HG02938 (cell line): ENCODE results near the gene SLC45A2.

ENCODE experiments used
- ATAC-seq: cut with Tn5 transposase; IDR thresholded peaks from one replicate; pipeline ENCODE4 v1.9.1; 2021; ENCODE audit warnings: mild to moderate bottlenecking, moderate library complexity; ENCODE audit not compliant: unreplicated experiment

Gene SLC45A2

GRCh38 chr5:34007621-34008600 lies 23.4 kb upstream of the SLC45A2 start, which contains the start of gene AMACR:
TSS of gene AMACR (minus strand) at chr5:34008050. CDS start at chr5:34008019, 31 bp downstream.
- peak; percentile 89 for ATAC-seq

- no peak for ATAC-seq
Measured at GRCh38 chr5:34007201-34007620, 22.7 kb upstream of the SLC45A2 start.

- ATAC-seq: no peak
Measured at GRCh38 chr5:34005681-34006080, 21.2 kb upstream of the SLC45A2 start.

- no peak for ATAC-seq
Measured at GRCh38 chr5:34005211-34005610, 20.7 kb upstream of the SLC45A2 start.

GRCh38 chr5:34003941-34004340 lies 19.4 kb upstream of the SLC45A2 start:
- ATAC-seq: no peak

GRCh38 chr5:34002629-34003328 lies 18.3 kb upstream of the SLC45A2 start:
- ATAC-seq: no peak

- no peak for ATAC-seq
Measured at GRCh38 chr5:34001241-34001841, 16.8 kb upstream of the SLC45A2 start.

- ATAC-seq: no peak
Measured at GRCh38 chr5:33999978-34000377, 15.5 kb upstream of the SLC45A2 start.

GRCh38 chr5:33997331-33997983 lies 13.0 kb upstream of the SLC45A2 start:
- peak; percentile 74 for ATAC-seq

- ATAC-seq: no peak
Measured at GRCh38 chr5:33995865-33996264, 11.4 kb upstream of the SLC45A2 start.

- ATAC-seq: no peak
Measured at GRCh38 chr5:33994845-33995244, 10.4 kb upstream of the SLC45A2 start.

GRCh38 chr5:33992864-33993263 lies 8.4 kb upstream of the SLC45A2 start:
- ATAC-seq: no peak

- no peak for ATAC-seq
Measured at GRCh38 chr5:33985447-33985846, 954 bp upstream of the SLC45A2 start.

GRCh38 chr5:33984178-33984577 lies 315 bp downstream of the SLC45A2 start:
- ATAC-seq: no peak

- ATAC-seq: no peak
Measured at GRCh38 chr5:33981408-33982162, 2.9 kb downstream of the SLC45A2 start.

GRCh38 chr5:33980030-33980429 lies 4.5 kb downstream of the SLC45A2 start:
- no peak for ATAC-seq

GRCh38 chr5:33978306-33978705 lies 6.2 kb downstream of the SLC45A2 start:
- ATAC-seq: no peak

GRCh38 chr5:33976307-33976706 lies 8.2 kb downstream of the SLC45A2 start:
- ATAC-seq: no peak

GRCh38 chr5:33975852-33976251 lies 8.6 kb downstream of the SLC45A2 start:
- ATAC-seq: no peak

- peak; percentile 63 for ATAC-seq
Measured at GRCh38 chr5:33973271-33973670, 11.2 kb downstream of the SLC45A2 start.
